Astrocyte (in vitro differentiated cells and primary cell): ENCODE results near the gene DPY19L3.

Experiments used
- EZH2 ChIP-seq: IDR thresholded peaks from 2 replicates; pipeline ENCODE4 v1.6.1; 2012; ENCODE audit warnings: mild to moderate bottlenecking, low read length, inconsistent platforms; ENCODE audit not compliant: insufficient read depth
- TF ChIP-seq, protein P1 (sequence below): IDR thresholded peaks from 2 replicates; pipeline ENCODE4 v1.5.1; 2011; ENCODE audit warnings: low read depth, mild to moderate bottlenecking, inconsistent platforms, low read length, moderate library complexity; ENCODE audit not compliant: insufficient read depth

DNA sequence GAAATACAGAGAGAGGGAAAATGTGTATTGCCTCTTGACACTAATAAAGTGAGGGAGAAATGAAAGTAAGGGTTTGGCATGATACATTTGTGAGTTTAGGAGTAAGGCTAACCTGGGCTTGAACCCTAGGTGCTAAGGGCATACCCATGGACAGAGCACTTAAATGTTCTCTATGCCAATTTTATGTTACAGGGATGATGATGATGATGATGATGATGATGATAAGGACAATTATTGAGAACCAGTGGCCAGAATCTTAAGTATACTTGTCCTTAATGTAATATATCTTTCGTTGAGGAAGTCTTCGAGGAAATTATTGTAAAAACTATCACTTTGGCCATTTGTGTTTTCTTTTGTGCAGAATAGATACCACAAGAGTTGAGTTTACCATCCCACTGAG lies 33.2 kb downstream of the DPY19L3 start:
- TF ChIP-seq, protein P1, sequence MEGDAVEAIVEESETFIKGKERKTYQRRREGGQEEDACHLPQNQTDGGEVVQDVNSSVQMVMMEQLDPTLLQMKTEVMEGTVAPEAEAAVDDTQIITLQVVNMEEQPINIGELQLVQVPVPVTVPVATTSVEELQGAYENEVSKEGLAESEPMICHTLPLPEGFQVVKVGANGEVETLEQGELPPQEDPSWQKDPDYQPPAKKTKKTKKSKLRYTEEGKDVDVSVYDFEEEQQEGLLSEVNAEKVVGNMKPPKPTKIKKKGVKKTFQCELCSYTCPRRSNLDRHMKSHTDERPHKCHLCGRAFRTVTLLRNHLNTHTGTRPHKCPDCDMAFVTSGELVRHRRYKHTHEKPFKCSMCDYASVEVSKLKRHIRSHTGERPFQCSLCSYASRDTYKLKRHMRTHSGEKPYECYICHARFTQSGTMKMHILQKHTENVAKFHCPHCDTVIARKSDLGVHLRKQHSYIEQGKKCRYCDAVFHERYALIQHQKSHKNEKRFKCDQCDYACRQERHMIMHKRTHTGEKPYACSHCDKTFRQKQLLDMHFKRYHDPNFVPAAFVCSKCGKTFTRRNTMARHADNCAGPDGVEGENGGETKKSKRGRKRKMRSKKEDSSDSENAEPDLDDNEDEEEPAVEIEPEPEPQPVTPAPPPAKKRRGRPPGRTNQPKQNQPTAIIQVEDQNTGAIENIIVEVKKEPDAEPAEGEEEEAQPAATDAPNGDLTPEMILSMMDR, result no peak
- TF ChIP-seq EZH2, result no peak
